Mesothelial cell of epicardium (in vitro differentiated cells): ENCODE data around the gene CAMTA1. TPM values are rescaled to one million over a fixed set of nuclear protein-coding genes. Genes with fewer than 3 reads are reported as not detected.

ENCODE experiments used
- DNase-seq, 2 experiments: peaks; one replicate each; pipeline ENCODE4 v3.0.0; 2021; ENCODE audit warnings: low spot score in 2 of 2; ENCODE audit not compliant: unreplicated experiment in 2 of 2
- H3K27ac Mint-ChIP-seq: 2 replicates; pipeline ENCODE4 v1.8.0; 2021; ENCODE audit warnings: mixed read lengths
- H3K27me3 Mint-ChIP-seq: 2 replicates; pipeline ENCODE4 v1.8.0; 2021; ENCODE audit warnings: low read depth, mixed read lengths
- H3K36me3 Mint-ChIP-seq: 2 replicates; pipeline ENCODE4 v1.8.0; 2021; ENCODE audit warnings: mixed read lengths
- H3K4me1 Mint-ChIP-seq: 2 replicates; pipeline ENCODE4 v1.8.0; 2021; ENCODE audit warnings: mixed read lengths
- H3K4me3 Mint-ChIP-seq: 2 replicates; pipeline ENCODE4 v1.8.0; 2021; ENCODE audit warnings: mild to moderate bottlenecking, moderate library complexity, mixed read lengths
- H3K9me3 Mint-ChIP-seq: 2 replicates; pipeline ENCODE4 v1.8.0; 2021; ENCODE audit warnings: mixed read lengths
- CTCF ChIP-seq: fragments of 200-600 bp; sonication (generic); IDR thresholded peaks from one replicate; pipeline ENCODE4 v1.5.0; 2021; ENCODE audit warnings: antibody characterized with exemption; ENCODE audit not compliant: unreplicated experiment
- total RNA-seq: library from RNA; stranded (reverse); gene quantifications from 3 replicates; pipeline ENCODE4 v1.2.1, GENCODE V29; 2021

CAMTA1 gene
- total RNA-seq, 1 donor from 2014 or later = 70.4 TPM

DNA sequence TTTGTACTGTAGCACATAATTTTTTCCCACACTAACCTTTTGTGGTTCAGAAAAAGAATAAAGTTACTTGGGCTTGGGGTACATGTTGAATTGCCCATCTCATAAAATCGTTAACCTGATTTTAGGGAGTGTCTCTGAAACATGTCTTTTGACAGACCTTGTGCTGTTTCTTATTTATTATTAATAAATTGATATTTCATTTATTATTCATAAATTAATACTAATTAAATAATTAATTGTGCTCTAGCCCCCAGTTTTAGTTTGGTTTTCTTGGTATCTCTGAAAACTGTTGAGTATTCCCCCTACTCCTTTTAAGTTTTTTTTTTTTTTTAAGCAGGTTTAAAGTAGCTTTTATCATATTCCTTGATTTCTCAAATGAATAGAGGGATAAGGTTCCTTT lies 27.9 kb downstream of the CAMTA1 start:
- no peaks in the 10 kb centered on the region for H3K36me3 Mint-ChIP-seq
- no peaks in the 10 kb centered on the region for H3K27me3 Mint-ChIP-seq
- H3K27ac Mint-ChIP-seq = no peak overlapping the region

DNA sequence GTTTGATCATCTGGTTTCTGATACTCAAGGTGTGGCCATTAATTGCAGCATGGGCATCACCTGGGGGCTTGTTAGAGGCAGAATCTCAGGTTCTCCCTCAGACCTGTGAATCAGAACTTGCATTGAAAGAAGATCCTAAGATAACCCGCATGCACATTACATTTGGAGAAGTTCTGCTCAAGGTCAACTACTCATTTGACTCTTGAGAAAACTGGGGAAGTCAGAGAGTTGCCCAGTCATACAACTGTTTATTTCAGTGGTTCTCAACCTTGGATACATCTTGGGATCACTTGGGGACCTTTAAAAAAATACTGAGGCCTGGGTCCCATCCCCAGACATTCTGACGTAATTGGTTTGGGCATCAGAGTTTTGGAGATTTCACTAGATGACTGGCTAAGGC lies 30.5 kb downstream of the CAMTA1 start:
- Mint-ChIP-seq H3K4me3 (no peak overlapping the region), H3K27ac (no peak overlapping the region), H3K4me1 (peaks cover 21% of the 10 kb centered on the region), H3K36me3 (no peaks in the 10 kb centered on the region), H3K9me3 (no peaks in the 10 kb centered on the region), H3K27me3 (no peaks in the 10 kb centered on the region)
- no peak for TF ChIP-seq CTCF
- no peak for DNase-seq

More for the DNA sequence above, 27.9 kb downstream of the CAMTA1 start:
- TF ChIP-seq CTCF = no peak
- DNase-seq = no peak
- no peak overlapping the region for H3K4me3 Mint-ChIP-seq
- no peaks in the 10 kb centered on the region for H3K9me3 Mint-ChIP-seq
- H3K4me1 Mint-ChIP-seq = peaks cover 6% of the 10 kb centered on the region

- H3K27me3 Mint-ChIP-seq = no peaks in the 10 kb centered on the region
- no peak overlapping the region for H3K4me3 Mint-ChIP-seq
- DNase-seq = no peak
- peak overlapping the region; percentile 73 for H3K27ac Mint-ChIP-seq
- H3K9me3 Mint-ChIP-seq = no peaks in the 10 kb centered on the region
- TF ChIP-seq CTCF = no peak
- no peaks in the 10 kb centered on the region for H3K36me3 Mint-ChIP-seq
- H3K4me1 Mint-ChIP-seq = peaks cover 34% of the 10 kb centered on the region
Observed at GRCh38 chr1:6819246-6820040, 34.2 kb downstream of the CAMTA1 start.

GRCh38 chr1:6820899-6821298 lies 35.6 kb downstream of the CAMTA1 start:
- Mint-ChIP-seq H3K36me3 (no peaks in the 10 kb centered on the region), H3K4me3 (no peak overlapping the region), H3K27me3 (no peaks in the 10 kb centered on the region), H3K4me1 (peaks cover 48% of the 10 kb centered on the region), H3K27ac (peak overlapping the region; percentile 17), H3K9me3 (no peaks in the 10 kb centered on the region)
- no peak for DNase-seq
- TF ChIP-seq CTCF = no peak

DNA sequence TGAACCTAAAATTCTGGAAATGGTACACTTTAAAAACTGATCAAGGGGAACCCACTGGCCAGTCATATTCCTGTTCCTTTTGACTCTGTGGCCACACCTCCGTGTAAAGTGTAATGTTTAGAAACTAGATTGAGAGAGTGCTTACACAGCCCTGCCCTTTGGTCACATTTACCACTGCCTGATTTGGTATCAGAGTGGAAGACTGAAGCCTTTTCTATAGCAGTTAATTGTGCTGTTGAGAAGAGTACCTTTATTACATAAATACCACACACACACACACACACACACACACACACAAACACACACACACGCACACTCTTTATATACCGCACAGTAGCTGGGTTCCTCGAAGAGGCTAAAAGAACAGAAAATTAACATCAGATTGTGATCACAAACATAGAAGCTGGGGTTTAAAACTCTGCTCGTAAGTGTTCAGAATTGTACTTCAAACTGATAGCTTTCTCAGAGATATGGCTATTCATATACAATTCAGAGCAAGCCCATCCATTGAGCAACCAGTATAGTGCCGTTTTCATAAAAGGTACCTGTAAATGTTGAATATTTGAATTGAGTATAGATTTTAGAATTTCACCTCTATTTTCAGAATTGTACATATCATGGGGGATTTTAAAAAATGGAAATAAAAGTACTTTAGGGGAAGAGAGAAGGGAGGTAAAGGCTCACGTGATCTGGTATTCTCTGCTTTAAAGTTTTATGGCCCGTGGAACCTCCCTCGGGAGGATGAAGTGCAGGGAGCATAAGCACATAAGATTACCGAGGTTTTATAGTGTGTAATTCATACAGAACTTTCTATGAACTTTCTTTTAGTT lies 37.5 kb downstream of the CAMTA1 start:
- H3K9me3 Mint-ChIP-seq = no peaks in the 10 kb centered on the region
- H3K27me3 Mint-ChIP-seq = no peaks in the 10 kb centered on the region
- peak overlapping the region; percentile 82 for H3K27ac Mint-ChIP-seq
- H3K36me3 Mint-ChIP-seq = peaks cover 3% of the 10 kb centered on the region
- no peak for DNase-seq
- H3K4me1 Mint-ChIP-seq = peaks cover 63% of the 10 kb centered on the region
- peak overlapping the region; percentile 30 for H3K4me3 Mint-ChIP-seq
- no peak for TF ChIP-seq CTCF
